ENCODE measurements around the gene RNF166.

DNA sequence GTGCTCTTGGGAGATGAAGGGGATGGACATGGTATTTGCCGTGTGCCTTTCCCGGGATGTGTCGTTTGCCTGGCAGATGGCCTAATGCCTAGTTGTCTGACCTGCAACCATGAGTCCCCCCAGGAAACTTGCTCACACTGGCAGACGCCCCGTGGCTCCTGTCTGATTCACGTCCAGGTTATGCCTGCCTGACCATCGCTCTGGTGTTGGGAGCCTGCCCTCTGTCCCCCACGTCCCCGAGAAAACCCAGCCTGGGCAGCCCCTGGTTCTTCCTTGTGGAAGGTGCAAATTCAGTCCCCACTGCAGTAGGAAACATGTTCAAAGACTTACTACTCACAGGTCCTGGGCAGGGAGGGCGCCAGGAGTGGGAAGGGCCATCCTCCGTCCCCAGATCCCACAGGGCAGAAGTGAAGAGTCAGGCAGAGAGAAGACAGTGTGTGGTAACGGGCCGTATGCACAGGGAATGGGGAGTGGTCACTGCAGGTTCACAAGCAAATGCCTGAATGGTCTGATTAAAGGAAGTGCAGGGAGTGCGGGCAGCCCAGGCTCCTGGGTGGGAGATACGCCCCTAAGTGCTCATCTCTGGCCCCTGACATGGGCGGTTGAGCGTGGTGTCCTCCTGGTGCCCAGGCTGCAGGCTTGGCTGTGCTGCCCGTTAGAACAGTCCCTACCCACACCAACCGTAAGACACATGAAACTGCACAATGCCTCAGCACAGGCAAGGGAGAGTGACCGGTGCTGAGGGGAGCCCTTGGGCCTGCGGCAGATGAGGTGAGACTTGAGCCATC lies 15.7 kb downstream of the RNF166 start:
- TF ChIP-seq, protein P1, sequence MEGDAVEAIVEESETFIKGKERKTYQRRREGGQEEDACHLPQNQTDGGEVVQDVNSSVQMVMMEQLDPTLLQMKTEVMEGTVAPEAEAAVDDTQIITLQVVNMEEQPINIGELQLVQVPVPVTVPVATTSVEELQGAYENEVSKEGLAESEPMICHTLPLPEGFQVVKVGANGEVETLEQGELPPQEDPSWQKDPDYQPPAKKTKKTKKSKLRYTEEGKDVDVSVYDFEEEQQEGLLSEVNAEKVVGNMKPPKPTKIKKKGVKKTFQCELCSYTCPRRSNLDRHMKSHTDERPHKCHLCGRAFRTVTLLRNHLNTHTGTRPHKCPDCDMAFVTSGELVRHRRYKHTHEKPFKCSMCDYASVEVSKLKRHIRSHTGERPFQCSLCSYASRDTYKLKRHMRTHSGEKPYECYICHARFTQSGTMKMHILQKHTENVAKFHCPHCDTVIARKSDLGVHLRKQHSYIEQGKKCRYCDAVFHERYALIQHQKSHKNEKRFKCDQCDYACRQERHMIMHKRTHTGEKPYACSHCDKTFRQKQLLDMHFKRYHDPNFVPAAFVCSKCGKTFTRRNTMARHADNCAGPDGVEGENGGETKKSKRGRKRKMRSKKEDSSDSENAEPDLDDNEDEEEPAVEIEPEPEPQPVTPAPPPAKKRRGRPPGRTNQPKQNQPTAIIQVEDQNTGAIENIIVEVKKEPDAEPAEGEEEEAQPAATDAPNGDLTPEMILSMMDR (IDR thresholded peaks at IDR 0.05; ENCODE audit: extremely low read depth in 1 of 2, insufficient read depth in 1 of 2, low read depth in 1 of 2, low read length in 2 of 2), result no peak
- TF ChIP-seq FOS (IDR thresholded peaks at IDR 0.05; ENCODE audit: borderline replicate concordance, insufficient read depth, low read length), result no peak
- TF ChIP-seq, protein P2, sequence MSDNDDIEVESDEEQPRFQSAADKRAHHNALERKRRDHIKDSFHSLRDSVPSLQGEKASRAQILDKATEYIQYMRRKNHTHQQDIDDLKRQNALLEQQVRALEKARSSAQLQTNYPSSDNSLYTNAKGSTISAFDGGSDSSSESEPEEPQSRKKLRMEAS (IDR thresholded peaks at IDR 0.05; ENCODE audit: insufficient read depth, insufficient read length), result no peak
- no peak for TF ChIP-seq POLR2A (IDR thresholded peaks at IDR 0.05; ENCODE audit: low read depth, low read length)
- TF ChIP-seq POLR2AphosphoS5 (IDR thresholded peaks at IDR 0.05; ENCODE audit: insufficient read depth, low read depth, low read length), result no peak
- TF ChIP-seq EZH2 (IDR thresholded peaks at IDR 0.05; ENCODE audit: borderline replicate concordance, low read depth, low read length, severe bottlenecking), result no peak
- TF ChIP-seq JUN (IDR thresholded peaks at IDR 0.05; ENCODE audit: borderline replicate concordance, insufficient read depth, insufficient read length, low read depth), result no peak

All from endothelial cell of umbilical vein (primary cell).